ENCODE measurements around the gene FAAH. TPM values are rescaled to one million over a fixed set of nuclear protein-coding genes. Genes with fewer than 3 reads are reported as not detected.
A peak's percentile ranks its signal among the peaks of the same experiment; 100 is the strongest.

The FAAH gene
- total RNA-seq, 3 donors from 2014 or later: 51.7 to 130 (median 60.2) TPM

DNA sequence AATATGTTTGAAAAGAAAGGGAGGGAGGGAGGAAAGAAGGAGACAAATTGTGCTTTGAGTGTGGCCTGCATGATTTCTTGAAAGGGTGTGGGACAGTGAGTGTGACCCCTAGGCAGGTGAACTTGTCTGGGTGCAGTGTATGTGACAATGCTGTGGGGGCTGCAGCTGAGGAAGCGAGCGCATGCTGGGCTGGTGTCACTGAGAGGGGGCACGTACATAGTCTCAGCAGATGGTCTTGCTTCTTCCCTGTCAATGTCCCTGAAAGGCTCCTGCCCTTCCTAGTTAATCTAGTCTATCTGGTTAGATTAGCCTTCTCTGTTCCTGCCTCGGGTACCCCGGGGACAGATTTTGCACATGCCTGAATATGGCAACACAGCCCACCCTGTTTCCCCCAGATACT is 9.8 kb downstream of the FAAH start:
- DNase-seq (peak in 1 of 3 donors; percentile 3), ATAC-seq (no peak)
- H3K9me3 ChIP-seq: no peaks in the 10 kb centered on the region
- TF ChIP-seq, protein P1, sequence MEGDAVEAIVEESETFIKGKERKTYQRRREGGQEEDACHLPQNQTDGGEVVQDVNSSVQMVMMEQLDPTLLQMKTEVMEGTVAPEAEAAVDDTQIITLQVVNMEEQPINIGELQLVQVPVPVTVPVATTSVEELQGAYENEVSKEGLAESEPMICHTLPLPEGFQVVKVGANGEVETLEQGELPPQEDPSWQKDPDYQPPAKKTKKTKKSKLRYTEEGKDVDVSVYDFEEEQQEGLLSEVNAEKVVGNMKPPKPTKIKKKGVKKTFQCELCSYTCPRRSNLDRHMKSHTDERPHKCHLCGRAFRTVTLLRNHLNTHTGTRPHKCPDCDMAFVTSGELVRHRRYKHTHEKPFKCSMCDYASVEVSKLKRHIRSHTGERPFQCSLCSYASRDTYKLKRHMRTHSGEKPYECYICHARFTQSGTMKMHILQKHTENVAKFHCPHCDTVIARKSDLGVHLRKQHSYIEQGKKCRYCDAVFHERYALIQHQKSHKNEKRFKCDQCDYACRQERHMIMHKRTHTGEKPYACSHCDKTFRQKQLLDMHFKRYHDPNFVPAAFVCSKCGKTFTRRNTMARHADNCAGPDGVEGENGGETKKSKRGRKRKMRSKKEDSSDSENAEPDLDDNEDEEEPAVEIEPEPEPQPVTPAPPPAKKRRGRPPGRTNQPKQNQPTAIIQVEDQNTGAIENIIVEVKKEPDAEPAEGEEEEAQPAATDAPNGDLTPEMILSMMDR (IDR thresholded peaks at IDR 0.05): no peak
- no peak overlapping the region for H3K4me3 ChIP-seq
- peaks cover 14% of the 10 kb centered on the region for H3K4me1 ChIP-seq (ENCODE audit: low read depth)
- intact Hi-C loops (cut with DNase I, micrococcal nuclease): no loop called here
- H3K36me3 ChIP-seq (ENCODE audit: low read depth): peaks cover 3% of the 10 kb centered on the region

DNA sequence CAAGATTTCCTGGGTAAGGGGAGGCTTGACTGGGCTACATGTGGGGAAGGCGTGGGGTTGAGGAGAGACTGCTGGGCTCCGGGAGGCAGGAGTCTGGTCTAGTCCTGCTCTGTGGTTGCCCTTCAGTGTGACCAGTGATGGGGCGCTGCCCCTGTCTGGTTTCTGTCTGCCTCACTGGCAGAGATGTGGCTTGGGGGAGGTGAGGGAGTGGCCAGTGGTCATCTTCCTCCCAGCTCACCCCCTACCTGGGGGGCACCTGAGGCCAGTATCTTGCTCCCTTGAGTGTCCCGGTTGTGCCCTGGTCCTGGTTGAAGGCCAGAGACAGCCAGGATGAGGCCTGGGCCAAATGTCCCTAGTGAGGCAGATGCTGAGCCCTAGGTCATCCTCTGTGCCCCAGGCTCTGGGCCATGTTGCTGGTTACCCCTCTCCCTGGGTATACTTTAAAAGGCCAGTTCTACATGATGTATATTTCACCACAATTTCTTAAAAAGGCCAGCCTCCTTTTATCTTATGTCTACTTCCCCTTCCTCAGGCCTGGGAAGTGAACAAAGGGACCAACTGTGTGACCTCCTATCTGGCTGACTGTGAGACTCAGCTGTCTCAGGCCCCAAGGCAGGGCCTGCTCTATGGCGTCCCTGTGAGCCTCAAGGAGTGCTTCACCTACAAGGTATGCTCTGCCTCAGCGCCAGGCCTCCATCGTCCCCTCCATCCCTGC is 10.5 kb downstream of the FAAH start:
- H3K9me3 ChIP-seq: no peaks in the 10 kb centered on the region
- peaks cover 12% of the 10 kb centered on the region for H3K4me1 ChIP-seq (ENCODE audit: low read depth)
- no peak overlapping the region for H3K4me3 ChIP-seq
- TF ChIP-seq, protein P1 (IDR thresholded peaks at IDR 0.05): no peak
- DNase-seq: peak in 1 of 3 donors; percentile 17
- intact Hi-C loops (cut with DNase I, micrococcal nuclease): no loop called here
- H3K36me3 ChIP-seq (ENCODE audit: low read depth): peaks cover 3% of the 10 kb centered on the region
- ATAC-seq: no peak

DNA sequence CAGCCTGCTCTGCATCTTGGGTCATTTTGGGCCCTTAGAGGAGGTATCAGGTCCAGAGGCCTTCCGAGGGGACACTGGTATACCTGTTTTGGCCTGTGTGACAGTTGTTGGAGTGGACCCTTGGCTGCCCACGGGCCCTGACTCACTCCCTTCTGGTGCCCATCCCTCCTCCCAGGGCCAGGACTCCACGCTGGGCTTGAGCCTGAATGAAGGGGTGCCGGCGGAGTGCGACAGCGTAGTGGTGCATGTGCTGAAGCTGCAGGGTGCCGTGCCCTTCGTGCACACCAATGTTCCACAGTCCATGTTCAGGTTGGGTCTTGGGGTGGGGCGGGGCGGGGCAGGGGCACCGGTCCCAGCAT is 11.1 kb downstream of the FAAH start:
- peak in 1 of 3 donors; percentile 28 for DNase-seq
- Histone ChIP-seq H3K36me3 (ENCODE audit: low read depth) (peaks cover 3% of the 10 kb centered on the region), H3K4me3 (no peak overlapping the region), H3K4me1 (ENCODE audit: low read depth) (peaks cover 9% of the 10 kb centered on the region), H3K9me3 (no peaks in the 10 kb centered on the region)
- TF ChIP-seq, protein P1 (IDR thresholded peaks at IDR 0.05): no peak
- intact Hi-C loops (cut with DNase I, micrococcal nuclease): no loop called here
- no peak for ATAC-seq

DNA sequence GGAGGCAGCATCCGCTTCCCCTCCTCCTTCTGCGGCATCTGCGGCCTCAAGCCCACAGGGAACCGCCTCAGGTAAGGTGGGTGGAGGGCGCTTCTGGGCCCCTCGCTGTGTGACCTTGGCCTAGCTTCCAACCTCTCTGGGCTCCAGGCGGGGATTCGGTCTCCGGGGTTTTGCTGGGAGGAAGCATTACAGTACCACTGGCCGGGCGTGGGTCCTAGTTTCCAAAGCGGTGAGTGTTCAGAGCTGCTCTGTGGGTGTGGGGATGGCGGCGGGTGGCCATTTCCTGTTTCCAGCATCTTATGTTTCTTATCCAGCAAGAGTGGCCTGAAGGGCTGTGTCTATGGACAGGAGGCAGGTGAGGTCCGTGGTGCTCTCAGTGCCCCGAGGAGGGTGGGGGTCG is 11.6 kb downstream of the FAAH start:
- Histone ChIP-seq H3K36me3 (ENCODE audit: low read depth) (peaks cover 3% of the 10 kb centered on the region), H3K9me3 (no peaks in the 10 kb centered on the region), H3K4me1 (ENCODE audit: low read depth) (peaks cover 7% of the 10 kb centered on the region), H3K4me3 (no peak overlapping the region)
- intact Hi-C loops (cut with DNase I, micrococcal nuclease): no loop called here
- TF ChIP-seq, protein P1 (IDR thresholded peaks at IDR 0.05): no peak
- ATAC-seq: no peak
- peak in 1 of 3 donors; percentile 35 for DNase-seq

- intact Hi-C loops (cut with DNase I, micrococcal nuclease): no loop called here
- ATAC-seq: no peak
- Histone ChIP-seq H3K4me3 (no peak overlapping the region), H3K36me3 (ENCODE audit: low read depth) (peaks cover 3% of the 10 kb centered on the region), H3K9me3 (no peaks in the 10 kb centered on the region), H3K4me1 (ENCODE audit: low read depth) (peaks cover under 1% of the 10 kb centered on the region)
- TF ChIP-seq, protein P1 (IDR thresholded peaks at IDR 0.05): no peak
- peak in 1 of 3 donors; percentile 17 for DNase-seq
Observed at GRCh38 chr1:46406881-46407608, 12.9 kb downstream of the FAAH start.

All from mucosa of descending colon (tissue), 3 donors.